HepG2 (cell line): ENCODE data around the gene FLT3LG. TPM values are rescaled to one million over a fixed set of nuclear protein-coding genes. Genes with fewer than 3 reads are reported as not detected.

Source experiments
- ATF4 ChIP-seq, 2 experiments: fragments of 450-650 bp in 1 of 2; sonication (generic) in 1 of 2; formaldehyde crosslinking; IDR thresholded peaks; 2 replicates each; pipeline versions ENCODE4 v1.5.0 to v1.8.0; 2020 to 2022; ENCODE audit warnings: mild to moderate bottlenecking in 1 of 2, missing genetic modification reagents in 1 of 2
- ATF7 ChIP-seq, 2 experiments: fragments of 450-650 bp in 1 of 2; sonication (generic) in 1 of 2; formaldehyde crosslinking in 1 of 2; IDR thresholded peaks; 2 replicates each; pipeline versions ENCODE4 v1.4.0 to v1.6.1; 2016 to 2020; ENCODE audit warnings: antibody characterized with exemption in 1 of 2, mild to moderate bottlenecking in 1 of 2, missing genetic modification reagents in 1 of 2
- BCLAF1 ChIP-seq: fragments of 450-650 bp; IDR thresholded peaks from 2 replicates; pipeline ENCODE4 v1.6.1; 2017; ENCODE audit warnings: mild to moderate bottlenecking
- CBX1 ChIP-seq: IDR thresholded peaks from one replicate; pipeline ENCODE4 v1.6.1; 2016; ENCODE audit warnings: antibody characterized with exemption, low read depth
- CBX5 ChIP-seq: sonication (generic); formaldehyde crosslinking; IDR thresholded peaks from 2 replicates; pipeline ENCODE4 v1.4.0; 2020; ENCODE audit warnings: missing genetic modification reagents, borderline replicate concordance
- DRAP1 ChIP-seq: IDR thresholded peaks from 2 replicates; pipeline ENCODE4 v1.6.1; 2016; ENCODE audit warnings: missing genetic modification reagents, missing compliant biosample characterization
- GZF1 ChIP-seq: sonication (generic); formaldehyde crosslinking; IDR thresholded peaks from 2 replicates; pipeline ENCODE4 v1.5.1; 2020; ENCODE audit warnings: mild to moderate bottlenecking, missing genetic modification reagents
- HIC2 ChIP-seq: sonication (generic); formaldehyde crosslinking; IDR thresholded peaks from 2 replicates; pipeline ENCODE4 v1.9.0; 2022; ENCODE audit warnings: low read depth, missing genetic modification reagents
- IRF9 ChIP-seq: sonication (generic); formaldehyde crosslinking; IDR thresholded peaks from 2 replicates; pipeline ENCODE4 v1.8.0; 2022; ENCODE audit warnings: missing genetic modification reagents, mild to moderate bottlenecking, borderline replicate concordance
- NCOA1 ChIP-seq: sonication (generic); formaldehyde crosslinking; IDR thresholded peaks from 2 replicates; pipeline ENCODE4 v1.9.0; 2021; ENCODE audit warnings: missing genetic modification reagents
- NFATC3 ChIP-seq: sonication (generic); formaldehyde crosslinking; IDR thresholded peaks from 2 replicates; pipeline ENCODE4 v1.5.1; 2020; ENCODE audit warnings: mild to moderate bottlenecking, missing genetic modification reagents
- RAD21 ChIP-seq: fragments of 450-650 bp; formaldehyde crosslinking; IDR thresholded peaks from 2 replicates; pipeline ENCODE4 v1.5.0; 2020; ENCODE audit warnings: mild to moderate bottlenecking
- SIN3A ChIP-seq: IDR thresholded peaks from 2 replicates; pipeline ENCODE4 v1.6.1; 2011; ENCODE audit warnings: low read depth, mild to moderate bottlenecking, control low read depth, low read length, borderline replicate concordance
- TEAD3 ChIP-seq: optimal IDR thresholded peaks from 2 replicates; pipeline ENCODE3; 2016; ENCODE audit warnings: borderline replicate concordance
- THAP8 ChIP-seq: sonication (generic); formaldehyde crosslinking; IDR thresholded peaks from 2 replicates; pipeline ENCODE4 v1.5.1; 2020; ENCODE audit warnings: missing genetic modification reagents, mild to moderate bottlenecking, borderline replicate concordance
- TRIM22 ChIP-seq: fragments of 450-650 bp; IDR thresholded peaks from 2 replicates; pipeline ENCODE4 v1.6.1; 2017
- ZBTB25 ChIP-seq: IDR thresholded peaks from 2 replicates; pipeline ENCODE4 v1.6.1; 2018; ENCODE audit warnings: missing genetic modification reagents
- ZNF180 ChIP-seq: sonication (generic); formaldehyde crosslinking; IDR thresholded peaks from 2 replicates; pipeline ENCODE4 v1.4.0; 2020; ENCODE audit warnings: low read depth, missing genetic modification reagents, borderline replicate concordance
- ZNF572 ChIP-seq: sonication (generic); formaldehyde crosslinking; IDR thresholded peaks from 2 replicates; pipeline ENCODE4 v1.5.1; 2020; ENCODE audit warnings: mild to moderate bottlenecking, missing genetic modification reagents
- polyA plus RNA-seq, 8 experiments: library from polyadenylated mRNA; depleted of rRNA in 3 of 8; stranded (reverse) in 7 of 8; unstranded in 1 of 8; fragments of >200 nt; fragmentation: Illumina TruSeq in 4 of 8; extraction: Trizol in 4 of 8; gene quantifications; 2 replicates each; pipeline versions ENCODE4 v1.2.1 to v1.2.3, GENCODE V29; 2011 to 2016; ENCODE audit warnings: low read depth in 4 of 8, missing spikeins in 1 of 8, mixed read lengths in 1 of 8; ENCODE audit not compliant: insufficient read depth in 1 of 8
- total RNA-seq, 5 experiments: library from RNA; depleted of rRNA; stranded (reverse); fragments of >200 nt; fragmentation: Illumina TruSeq; extraction: Trizol; gene quantifications; 2 replicates each; pipeline ENCODE4 v1.2.3, GENCODE V29; 2016; ENCODE audit warnings: low read depth in 1 of 5

The FLT3LG gene
- total and polyA plus RNA-seq, 2 of the 13 experiments (the other 11 are each of a cell fraction or from before 2014, with no cell fraction given): 1.5 to 2.6 TPM

GRCh38 chr19:49489601-49490167, 15.7 kb downstream of the FLT3LG start (continued):
- TF ChIP-seq NFATC3 (CRISPR knock-in tag) (no peak), HIC2 (CRISPR knock-in tag) (no peak), TEAD3 (no peak), ATF7 (IDR thresholded peaks at IDR 0.05) (no peak), ATF7 (CRISPR knock-in tag; IDR thresholded peaks at IDR 0.05) (no peak), RAD21 (peak; percentile 38; the same call in 1 of the 2 replicates), IRF9 (no peak), ZNF180 (CRISPR knock-in tag) (no peak), CBX1 (no peak), TRIM22 (no peak), SIN3A (no peak), GZF1 (CRISPR knock-in tag) (no peak), CBX5 (peak; percentile 78; the same call in 1 of the 2 replicates), ZBTB25 (CRISPR knock-in tag) (0 out of 2 replicates have a peak, but pooled peaks have one; percentile 37), ZNF572 (CRISPR knock-in tag) (no peak), ATF4 (CRISPR knock-in tag; IDR thresholded peaks at IDR 0.05) (no peak), DRAP1 (CRISPR knock-in tag) (no peak), NCOA1 (no peak), BCLAF1 (no peak), THAP8 (CRISPR knock-in tag) (no peak)
